Activated CD8-positive, alpha-beta memory T cell treated with anti-CD3 and anti-CD28 coated beads, Interleukin-2, amount 50 U/mL, for 48 hours (primary cell): Measurements from ENCODE around the gene ALK.

ENCODE experiments used
- DNase-seq: peaks from one replicate; pipeline ENCODE4 v3.0.0-alpha.2; 2020

The ALK gene

GRCh38 chr2:29430382-29431112 lies 490.8 kb downstream of the ALK start:
- DNase-seq, result no peak

- no peak for DNase-seq
These were observed 495.0 kb downstream of the ALK start for GRCh38 chr2:29426354-29426753.

GRCh38 chr2:29425866-29426265 lies 495.5 kb downstream of the ALK start:
- no peak for DNase-seq

GRCh38 chr2:29423061-29423666 lies 498.2 kb downstream of the ALK start:
- no peak for DNase-seq

GRCh38 chr2:29420999-29421782 lies 500.2 kb downstream of the ALK start:
- DNase-seq, result no peak

GRCh38 chr2:29420464-29420863 lies 500.9 kb downstream of the ALK start:
- DNase-seq, result no peak

GRCh38 chr2:29417630-29418029 lies 503.8 kb downstream of the ALK start:
- DNase-seq, result no peak

- no peak for DNase-seq
These were observed 509.0 kb downstream of the ALK start for GRCh38 chr2:29412197-29412925.

GRCh38 chr2:29405707-29406106 lies 515.7 kb downstream of the ALK start:
- DNase-seq, result no peak

GRCh38 chr2:29405266-29405665 lies 516.1 kb downstream of the ALK start:
- DNase-seq, result no peak

GRCh38 chr2:29401994-29402393 lies 519.4 kb downstream of the ALK start:
- no peak for DNase-seq

GRCh38 chr2:29400930-29401653 lies 520.3 kb downstream of the ALK start:
- DNase-seq, result no peak

GRCh38 chr2:29398384-29399237 lies 522.8 kb downstream of the ALK start:
- DNase-seq, result no peak

- DNase-seq, result no peak
These were observed 523.7 kb downstream of the ALK start for GRCh38 chr2:29397713-29398112.

GRCh38 chr2:29397039-29397438 lies 524.3 kb downstream of the ALK start:
- no peak for DNase-seq

GRCh38 chr2:29394981-29395350 lies 526.4 kb downstream of the ALK start:
- DNase-seq, result no peak

- no peak for DNase-seq
These were observed 526.9 kb downstream of the ALK start for GRCh38 chr2:29394311-29394980.

- no peak for DNase-seq
These were observed 527.7 kb downstream of the ALK start for GRCh38 chr2:29393676-29394075.

GRCh38 chr2:29392774-29393173 lies 528.6 kb downstream of the ALK start:
- DNase-seq, result no peak

- no peak for DNase-seq
These were observed 531.2 kb downstream of the ALK start for GRCh38 chr2:29390136-29390535.

GRCh38 chr2:29389686-29390085 lies 531.7 kb downstream of the ALK start:
- DNase-seq, result no peak
